Measurements from ENCODE around the gene DST.

GRCh38 chr6:56643379-56644089 is 845 bp upstream of the DST start:
- TF ChIP-seq POLR2AphosphoS5 (IDR thresholded peaks at IDR 0.05; ENCODE audit: low read depth) = no peak
- TF ChIP-seq CTCF (IDR thresholded peaks at IDR 0.05; ENCODE audit: insufficient read depth, low read length) = no peak
- no peak for TF ChIP-seq GABPA (IDR thresholded peaks at IDR 0.05; ENCODE audit: low read depth)
- TF ChIP-seq, protein P1, sequence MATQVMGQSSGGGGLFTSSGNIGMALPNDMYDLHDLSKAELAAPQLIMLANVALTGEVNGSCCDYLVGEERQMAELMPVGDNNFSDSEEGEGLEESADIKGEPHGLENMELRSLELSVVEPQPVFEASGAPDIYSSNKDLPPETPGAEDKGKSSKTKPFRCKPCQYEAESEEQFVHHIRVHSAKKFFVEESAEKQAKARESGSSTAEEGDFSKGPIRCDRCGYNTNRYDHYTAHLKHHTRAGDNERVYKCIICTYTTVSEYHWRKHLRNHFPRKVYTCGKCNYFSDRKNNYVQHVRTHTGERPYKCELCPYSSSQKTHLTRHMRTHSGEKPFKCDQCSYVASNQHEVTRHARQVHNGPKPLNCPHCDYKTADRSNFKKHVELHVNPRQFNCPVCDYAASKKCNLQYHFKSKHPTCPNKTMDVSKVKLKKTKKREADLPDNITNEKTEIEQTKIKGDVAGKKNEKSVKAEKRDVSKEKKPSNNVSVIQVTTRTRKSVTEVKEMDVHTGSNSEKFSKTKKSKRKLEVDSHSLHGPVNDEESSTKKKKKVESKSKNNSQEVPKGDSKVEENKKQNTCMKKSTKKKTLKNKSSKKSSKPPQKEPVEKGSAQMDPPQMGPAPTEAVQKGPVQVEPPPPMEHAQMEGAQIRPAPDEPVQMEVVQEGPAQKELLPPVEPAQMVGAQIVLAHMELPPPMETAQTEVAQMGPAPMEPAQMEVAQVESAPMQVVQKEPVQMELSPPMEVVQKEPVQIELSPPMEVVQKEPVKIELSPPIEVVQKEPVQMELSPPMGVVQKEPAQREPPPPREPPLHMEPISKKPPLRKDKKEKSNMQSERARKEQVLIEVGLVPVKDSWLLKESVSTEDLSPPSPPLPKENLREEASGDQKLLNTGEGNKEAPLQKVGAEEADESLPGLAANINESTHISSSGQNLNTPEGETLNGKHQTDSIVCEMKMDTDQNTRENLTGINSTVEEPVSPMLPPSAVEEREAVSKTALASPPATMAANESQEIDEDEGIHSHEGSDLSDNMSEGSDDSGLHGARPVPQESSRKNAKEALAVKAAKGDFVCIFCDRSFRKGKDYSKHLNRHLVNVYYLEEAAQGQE (IDR thresholded peaks at IDR 0.05; ENCODE audit: insufficient replicate concordance, low read depth) = no peak
